ENCODE results near the gene CPM.

GRCh38 chr12:68837215-68837614 lies 95.8 kb downstream of the CPM start:
- TF ChIP-seq CTCF (IDR thresholded peaks at IDR 0.05; ENCODE audit: low read length) (no peak), EZH2phosphoT487 (IDR thresholded peaks at IDR 0.05; ENCODE audit: low read length) (no peak), EZH2 (optimal IDR thresholded peaks at IDR 0.05; ENCODE audit: low read depth, low read length) (no peak)

Measured in MM.1S (cell line).